ENCODE measurements around the gene SYNE4. TPM values are rescaled to one million over a fixed set of nuclear protein-coding genes. Genes with fewer than 3 reads are reported as not detected.
A peak's percentile ranks its signal among the peaks of the same experiment; 100 is the strongest.
"Not testable (repeated sequence)": the region's sequence is repeated elsewhere in the genome, so short reads cannot be mapped to it uniquely, and the experiment has no call there.

The SYNE4 gene
- total RNA-seq, result 1 to 10 TPM; 2.0 to 2.9 TPM

- ChIA-PET CTCF (interaction anchor here (2.4 kb wide), 1 partner anchor 14 kb away, joined by 8 read pairs; the partner anchor contains the start of gene SDHAF1), POLR2A (interaction anchor here (0.8 to 0.9 kb wide), 2 partner anchors 15 to 46 kb away, joined by 3 read pairs; partner anchors contain the start of gene THAP8)
- peak within 1 kb of the TSS; percentile 45 for H3K4me3 Mint-ChIP-seq
- no peaks in the 10 kb centered on the region for H3K36me3 Mint-ChIP-seq
- intact Hi-C loops (cut with micrococcal nuclease), result no loop called here
- no peaks in the 10 kb centered on the region for H3K27me3 Mint-ChIP-seq
- H3K4me1 Mint-ChIP-seq (ENCODE audit: low read depth), result peaks cover 20% of the 10 kb centered on the region
- no peaks in the 10 kb centered on the region for H3K9me3 Mint-ChIP-seq
- H3K27ac Mint-ChIP-seq, result no peak within 1 kb of the TSS
- no peak for DNase-seq
These were observed at the start of gene SYNE4 for GRCh38 chr19:36008336-36008978. Gene SYNE4, minus strand, starts transcription at chr19:36008813. Its CDS starts 132 bp downstream, at chr19:36008681.

- CTCF ChIA-PET, result interaction anchor here (0.8 to 1.2 kb wide), 4 partner anchors 73 to 108 kb away, joined by 3 to 4 read pairs (median 3); no protein-coding TSS in a partner anchor
- H3K9me3 Mint-ChIP-seq, result no peaks in the 10 kb centered on the region
- peaks cover 18% of the 10 kb centered on the region for H3K4me1 Mint-ChIP-seq (ENCODE audit: low read depth)
- intact Hi-C loops (cut with micrococcal nuclease), result loop anchor here (1.0 to 5.0 kb wide), 7 partner anchors 38 to 407 kb away; partner anchors contain the start of genes ALKBH6, COX6B1, SDHAF1 and TBCB
- peak within 1 kb of the TSS; percentile 98 for H3K4me3 Mint-ChIP-seq
- H3K27me3 Mint-ChIP-seq, result no peaks in the 10 kb centered on the region
- DNase-seq, result peak; percentile 96
- POLR2A ChIA-PET, result interaction anchor here (1.0 to 1.8 kb wide), 5 partner anchors 11 to 160 kb away, joined by 3 to 6 read pairs (median 4); partner anchors contain the start of genes ALKBH6, SDHAF1, SYNE4 and ZNF146
- H3K27ac Mint-ChIP-seq, result peak within 1 kb of the TSS; percentile 98
- peaks cover 8% of the 10 kb centered on the region for H3K36me3 Mint-ChIP-seq
These were observed 46.4 kb upstream of the SYNE4 start, which contains the start of gene WDR62 for GRCh38 chr19:36054733-36055686. Gene WDR62, plus strand, starts transcription at chr19:36054897. Its CDS starts 75 bp downstream, at chr19:36054972.

GRCh38 chr19:36054119-36054732 lies 45.6 kb upstream of the SYNE4 start, which contains the start of gene THAP8:
Gene THAP8, minus strand, starts transcription at chr19:36054285. Its CDS starts 68 bp downstream, at chr19:36054217.
- Mint-ChIP-seq H3K27ac (peak within 1 kb of the TSS; percentile 98), H3K36me3 (peaks cover 5% of the 10 kb centered on the region), H3K4me1 (ENCODE audit: low read depth) (peaks cover 18% of the 10 kb centered on the region), H3K4me3 (peak within 1 kb of the TSS; percentile 98), H3K27me3 (no peaks in the 10 kb centered on the region), H3K9me3 (no peaks in the 10 kb centered on the region)
- peak; percentile 100 for DNase-seq
- intact Hi-C loops (cut with micrococcal nuclease), result loop anchor here (1.0 to 2.0 kb wide), 6 partner anchors 39 to 406 kb away; partner anchors contain the start of genes ALKBH6, COX6B1, SDHAF1 and TBCB
- POLR2A ChIA-PET, result interaction anchor here (1.0 to 1.8 kb wide), 5 partner anchors 40 to 160 kb away, joined by 3 to 6 read pairs (median 4); partner anchors contain the start of genes ALKBH6, SDHAF1, SYNE4 and ZNF146
- CTCF ChIA-PET, result interaction anchor here (0.8 to 1.2 kb wide), 3 partner anchors 74 to 107 kb away, joined by 3 to 4 read pairs (median 3); no protein-coding TSS in a partner anchor

GRCh38 chr19:36051637-36052036 lies 43.0 kb upstream of the SYNE4 start:
- intact Hi-C loops (cut with micrococcal nuclease), result no loop called here
- ChIA-PET POLR2A (no interaction called here), CTCF (no interaction called here)
- Mint-ChIP-seq H3K9me3 (no peaks in the 10 kb centered on the region), H3K4me3 (no peak overlapping the region), H3K36me3 (peaks cover 1% of the 10 kb centered on the region), H3K4me1 (ENCODE audit: low read depth) (peaks cover 18% of the 10 kb centered on the region), H3K27ac (no peak overlapping the region), H3K27me3 (no peaks in the 10 kb centered on the region)
- DNase-seq, result no peak

GRCh38 chr19:36051236-36051635 lies 42.6 kb upstream of the SYNE4 start:
- intact Hi-C loops (cut with micrococcal nuclease), result no loop called here
- peaks cover 15% of the 10 kb centered on the region for H3K4me1 Mint-ChIP-seq (ENCODE audit: low read depth)

GRCh38 chr19:36049080-36049698 lies 40.6 kb upstream of the SYNE4 start:
- Mint-ChIP-seq H3K9me3 (no peaks in the 10 kb centered on the region), H3K4me1 (ENCODE audit: low read depth) (peaks cover 7% of the 10 kb centered on the region)

More at GRCh38 chr19:36051236-36051635, 42.6 kb upstream of the SYNE4 start:
- Mint-ChIP-seq H3K36me3 (peaks cover 5% of the 10 kb centered on the region), H3K27me3 (no peaks in the 10 kb centered on the region), H3K27ac (no peak overlapping the region), H3K9me3 (no peaks in the 10 kb centered on the region), H3K4me3 (no peak overlapping the region)
- POLR2A ChIA-PET, result no interaction called here
- DNase-seq, result no peak
- CTCF ChIA-PET, result no interaction called here

GRCh38 chr19:36047835-36048234 lies 39.2 kb upstream of the SYNE4 start:
- Mint-ChIP-seq H3K4me3 (no peak overlapping the region), H3K27ac (no peak overlapping the region), H3K9me3 (no peaks in the 10 kb centered on the region), H3K27me3 (no peaks in the 10 kb centered on the region), H3K36me3 (peaks cover 5% of the 10 kb centered on the region), H3K4me1 (ENCODE audit: low read depth) (no peaks in the 10 kb centered on the region)
- ChIA-PET CTCF (no interaction called here), POLR2A (no interaction called here)
- intact Hi-C loops (cut with micrococcal nuclease), result no loop called here
- DNase-seq, result no peak

More at GRCh38 chr19:36049080-36049698, 40.6 kb upstream of the SYNE4 start:
- DNase-seq, result no peak
- Mint-ChIP-seq H3K4me3 (no peak overlapping the region), H3K27ac (no peak overlapping the region), H3K27me3 (no peaks in the 10 kb centered on the region), H3K36me3 (peaks cover 5% of the 10 kb centered on the region)
- CTCF ChIA-PET, result no interaction called here
- intact Hi-C loops (cut with micrococcal nuclease), result no loop called here
- POLR2A ChIA-PET, result no interaction called here

GRCh38 chr19:36046443-36047050 lies 37.9 kb upstream of the SYNE4 start:
- DNase-seq, result no peak
- ChIA-PET POLR2A (no interaction called here), CTCF (no interaction called here)
- no peak overlapping the region for H3K4me3 Mint-ChIP-seq
- intact Hi-C loops (cut with micrococcal nuclease), result no loop called here
- H3K27me3 Mint-ChIP-seq, result no peaks in the 10 kb centered on the region
- no peak overlapping the region for H3K27ac Mint-ChIP-seq
- no peaks in the 10 kb centered on the region for H3K4me1 Mint-ChIP-seq (ENCODE audit: low read depth)
- H3K36me3 Mint-ChIP-seq, result peaks cover 5% of the 10 kb centered on the region
- H3K9me3 Mint-ChIP-seq, result no peaks in the 10 kb centered on the region

- H3K27ac Mint-ChIP-seq, result no peak overlapping the region
- ChIA-PET CTCF (no interaction called here), POLR2A (interaction anchor here (0.7 kb wide), 1 partner anchor 13 kb away, joined by 3 read pairs; no protein-coding TSS in a partner anchor)
- no peaks in the 10 kb centered on the region for H3K4me1 Mint-ChIP-seq (ENCODE audit: low read depth)
- H3K9me3 Mint-ChIP-seq, result no peaks in the 10 kb centered on the region
- H3K27me3 Mint-ChIP-seq, result no peaks in the 10 kb centered on the region
- DNase-seq, result no peak
- no peak overlapping the region for H3K4me3 Mint-ChIP-seq
- peaks cover 5% of the 10 kb centered on the region for H3K36me3 Mint-ChIP-seq
- intact Hi-C loops (cut with micrococcal nuclease), result no loop called here
These were observed 35.3 kb upstream of the SYNE4 start for GRCh38 chr19:36043952-36044351.

- POLR2A ChIA-PET, result no interaction called here
- DNase-seq, result no peak
- Mint-ChIP-seq H3K36me3 (peaks cover 5% of the 10 kb centered on the region), H3K4me1 (ENCODE audit: low read depth) (peaks cover 5% of the 10 kb centered on the region), H3K4me3 (no peak overlapping the region), H3K27me3 (no peaks in the 10 kb centered on the region), H3K27ac (no peak overlapping the region), H3K9me3 (no peaks in the 10 kb centered on the region)
- CTCF ChIA-PET, result no interaction called here
- intact Hi-C loops (cut with micrococcal nuclease), result no loop called here
These were observed 33.2 kb upstream of the SYNE4 start for GRCh38 chr19:36041831-36042230.

- H3K9me3 Mint-ChIP-seq; intact Hi-C loops (cut with micrococcal nuclease); DNase-seq; H3K36me3 Mint-ChIP-seq; CTCF ChIA-PET; H3K4me1 Mint-ChIP-seq (ENCODE audit: low read depth); POLR2A ChIA-PET; H3K4me3 Mint-ChIP-seq; H3K27me3 Mint-ChIP-seq; H3K27ac Mint-ChIP-seq: not testable (repeated sequence)
These were observed 32.5 kb upstream of the SYNE4 start for GRCh38 chr19:36041092-36041491.
